HG03175 (cell line): ENCODE measurements around the gene SYCP3.
"Not testable (repeated sequence)": the region's sequence is repeated elsewhere in the genome, so short reads cannot be mapped to it uniquely, and the experiment has no call there.

ENCODE experiments used
- ATAC-seq: cut with Tn5 transposase; IDR thresholded peaks from one replicate; pipeline ENCODE4 v1.9.1; 2021; ENCODE audit warnings: mild to moderate bottlenecking, moderate library complexity; ENCODE audit not compliant: unreplicated experiment

SYCP3 gene

DNA sequence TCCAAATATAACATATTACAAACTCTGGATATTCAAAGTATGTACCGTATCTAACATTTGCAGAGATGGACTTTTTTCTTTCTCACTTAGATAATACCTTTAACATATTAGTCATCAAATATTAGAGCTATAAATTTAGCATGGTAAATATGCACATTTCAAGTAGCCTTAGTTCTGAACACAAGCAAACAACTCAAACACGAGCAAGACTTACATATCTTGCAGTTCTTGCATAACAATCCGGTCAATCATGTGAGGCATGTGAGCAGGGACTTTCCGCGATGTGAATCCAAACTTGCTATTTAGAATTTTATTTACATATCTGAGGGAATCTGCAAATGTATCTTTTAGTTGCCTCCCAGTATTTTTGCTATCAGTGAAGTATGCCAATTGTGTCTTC, 22.1 kb upstream of the SYCP3 start:
- ATAC-seq: no peak

DNA sequence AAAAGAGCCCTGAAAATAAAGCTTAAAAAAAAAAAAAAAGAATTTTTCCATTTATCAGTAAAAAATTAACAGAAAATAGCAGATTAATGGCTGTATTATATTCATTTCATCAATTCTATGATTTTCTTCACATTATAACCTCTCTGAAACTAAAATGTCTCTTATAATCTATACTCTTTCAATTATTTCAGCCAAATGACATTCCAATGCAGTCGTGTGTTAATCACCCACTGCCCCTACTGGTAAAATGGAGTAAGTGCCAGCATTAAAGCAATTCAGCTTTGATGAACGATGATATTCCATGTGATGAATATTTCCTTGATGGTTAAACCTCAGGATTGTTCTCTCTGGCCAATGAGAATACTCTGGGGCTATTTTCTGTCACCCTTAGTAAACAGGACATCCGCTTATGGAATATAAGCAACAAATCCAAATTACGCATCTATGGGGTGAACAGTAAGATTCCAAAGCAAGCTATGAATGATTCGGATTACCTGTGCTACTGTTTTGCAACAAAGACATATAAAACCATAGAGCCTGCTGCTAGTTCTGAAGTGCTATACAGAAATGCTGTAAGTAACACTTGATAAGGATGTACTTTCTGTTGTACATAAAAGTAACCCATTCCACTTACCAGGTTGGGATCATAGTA, 20.3 kb upstream of the SYCP3 start:
- ATAC-seq: peak; percentile 71

GRCh38 chr12:101750152-101750551, 10.9 kb upstream of the SYCP3 start:
- ATAC-seq: no peak

GRCh38 chr12:101749657-101750056, 10.4 kb upstream of the SYCP3 start:
- ATAC-seq: no peak

GRCh38 chr12:101748907-101749306, 9.6 kb upstream of the SYCP3 start:
- no peak for ATAC-seq

- no peak for ATAC-seq
These were observed 8.4 kb upstream of the SYCP3 start for GRCh38 chr12:101747697-101748096.

- ATAC-seq: no peak
These were observed 7.4 kb upstream of the SYCP3 start for GRCh38 chr12:101746661-101747060.

- ATAC-seq: no peak
These were observed 6.9 kb upstream of the SYCP3 start for GRCh38 chr12:101746196-101746595.

DNA sequence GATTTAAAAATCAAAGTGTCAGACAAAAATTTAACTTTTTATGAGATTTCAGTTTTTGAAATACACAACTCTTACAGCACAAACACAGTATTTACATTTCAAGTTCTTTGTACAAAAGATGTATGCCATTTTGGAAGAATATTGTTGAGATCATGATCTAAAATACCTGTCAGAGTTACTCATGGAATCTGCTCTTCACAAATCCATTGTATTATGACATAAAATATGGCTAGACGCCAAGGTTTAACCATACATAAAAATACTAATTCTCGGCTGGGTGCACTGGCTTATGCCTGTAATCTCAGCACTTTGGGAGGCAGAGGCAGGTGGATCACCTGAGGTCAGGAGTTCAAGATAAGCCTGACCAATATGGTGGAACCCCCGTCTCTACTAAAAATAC, 6.2 kb upstream of the SYCP3 start:
- ATAC-seq: no peak

- ATAC-seq: peak; percentile 97
These were observed 4.6 kb upstream of the SYCP3 start for GRCh38 chr12:101743724-101744472.

DNA sequence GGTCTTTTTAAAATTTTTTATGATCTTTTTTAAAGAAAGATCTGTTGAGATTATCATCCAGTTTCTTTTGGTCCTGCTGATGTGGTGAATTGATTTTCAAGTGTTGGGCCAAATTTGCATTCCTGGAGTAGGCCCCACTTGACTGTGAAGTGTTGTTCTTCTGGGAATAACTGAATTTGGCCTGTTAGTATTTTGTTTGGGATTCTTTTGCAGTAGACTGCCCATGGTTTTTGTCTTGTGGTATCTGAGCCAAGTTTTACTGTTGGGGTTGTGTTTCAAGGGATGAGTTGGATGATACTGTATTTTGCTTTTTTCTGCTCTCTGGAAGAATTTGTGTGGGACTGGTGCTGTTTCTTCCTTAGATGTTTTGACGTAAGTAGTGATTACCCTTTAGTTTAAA, 4.0 kb upstream of the SYCP3 start:
- peak; percentile 1 for ATAC-seq

- ATAC-seq: no peak
These were observed 1.7 kb upstream of the SYCP3 start for GRCh38 chr12:101740980-101741379.

DNA sequence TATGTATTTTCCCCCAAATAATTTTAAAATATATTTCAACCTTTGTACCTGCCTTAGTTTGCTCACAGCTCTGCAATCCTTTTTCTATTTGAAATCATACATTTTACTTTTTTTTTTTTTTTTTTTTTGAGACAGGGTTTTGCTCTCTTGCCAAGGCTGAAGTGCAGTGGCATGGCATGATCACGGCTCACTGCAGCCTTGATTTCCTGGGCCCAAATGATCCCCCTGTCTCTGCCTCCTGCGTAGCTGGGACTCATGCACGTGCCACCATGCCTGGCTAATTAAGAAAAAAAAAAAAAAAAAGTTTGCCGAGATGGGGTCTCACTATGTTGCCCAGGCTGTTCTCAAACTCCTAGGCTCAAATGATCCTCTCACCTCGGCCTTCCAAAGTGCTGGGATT, 1.3 kb upstream of the SYCP3 start:
- ATAC-seq: no peak

- no peak for ATAC-seq
These were observed 1.8 kb downstream of the SYCP3 start for GRCh38 chr12:101737476-101737875.

DNA sequence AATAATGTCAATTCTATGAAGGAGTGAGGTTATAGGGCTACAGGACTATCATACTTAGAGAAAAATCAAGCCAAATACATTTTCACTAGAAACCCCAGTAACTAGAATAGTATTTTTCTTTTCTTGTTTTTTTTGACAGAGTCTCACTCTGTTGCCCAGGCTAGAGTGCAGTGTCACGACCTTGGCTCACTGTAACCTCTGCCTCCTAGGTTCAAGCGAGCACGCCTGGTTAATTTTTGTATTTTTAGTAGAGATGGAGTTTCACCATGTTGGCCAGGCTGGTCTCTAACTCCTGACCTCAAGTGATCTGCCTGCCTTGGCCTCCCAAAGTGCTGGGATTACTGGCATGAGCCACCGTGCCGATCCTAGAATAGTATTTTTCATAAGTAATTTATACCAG, 4.8 kb downstream of the SYCP3 start:
- not testable (repeated sequence) for ATAC-seq

DNA sequence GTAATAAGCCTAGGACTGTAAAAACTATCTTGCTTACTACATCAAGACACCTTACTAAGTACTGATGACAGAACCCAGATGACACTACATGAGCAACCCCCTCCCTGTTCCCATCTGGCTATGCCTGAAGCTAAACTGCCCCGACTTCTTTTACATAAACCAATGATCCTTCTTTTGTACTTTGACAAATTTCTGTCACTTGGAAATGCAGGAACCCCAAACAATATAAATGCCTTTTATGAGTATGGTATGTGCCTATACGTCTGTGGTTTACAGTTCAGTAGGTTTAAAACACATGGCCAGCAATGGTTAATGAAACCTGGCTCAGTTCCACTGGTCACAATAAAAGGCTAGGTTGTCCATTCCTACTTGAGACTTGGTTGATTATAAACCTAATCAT, 6.1 kb downstream of the SYCP3 start:
- no peak for ATAC-seq

- ATAC-seq: no peak
These were observed 6.9 kb downstream of the SYCP3 start for GRCh38 chr12:101732318-101732717.

- ATAC-seq: no peak
These were observed 9.4 kb downstream of the SYCP3 start for GRCh38 chr12:101729842-101730241.

DNA sequence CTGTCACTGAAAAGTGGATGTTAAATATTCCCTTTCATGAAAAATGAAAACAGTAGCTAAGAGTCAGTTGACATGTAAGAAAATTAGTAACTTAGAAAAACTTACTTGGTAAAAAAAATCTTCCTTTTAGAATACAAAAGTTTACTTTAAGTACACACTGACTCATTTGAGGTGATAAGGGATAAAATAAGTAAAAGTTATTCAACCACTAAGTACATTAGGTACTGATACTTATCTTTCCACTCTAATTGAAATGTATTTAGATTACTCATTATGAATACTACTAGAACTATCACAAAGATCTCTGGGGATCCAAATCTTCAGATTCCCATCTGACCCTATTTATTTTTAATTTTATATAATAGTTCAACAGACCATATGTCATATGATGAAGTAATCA, 12.2 kb downstream of the SYCP3 start:
- no peak for ATAC-seq

- ATAC-seq: no peak
These were observed 16.9 kb downstream of the SYCP3 start for GRCh38 chr12:101722392-101722791.

DNA sequence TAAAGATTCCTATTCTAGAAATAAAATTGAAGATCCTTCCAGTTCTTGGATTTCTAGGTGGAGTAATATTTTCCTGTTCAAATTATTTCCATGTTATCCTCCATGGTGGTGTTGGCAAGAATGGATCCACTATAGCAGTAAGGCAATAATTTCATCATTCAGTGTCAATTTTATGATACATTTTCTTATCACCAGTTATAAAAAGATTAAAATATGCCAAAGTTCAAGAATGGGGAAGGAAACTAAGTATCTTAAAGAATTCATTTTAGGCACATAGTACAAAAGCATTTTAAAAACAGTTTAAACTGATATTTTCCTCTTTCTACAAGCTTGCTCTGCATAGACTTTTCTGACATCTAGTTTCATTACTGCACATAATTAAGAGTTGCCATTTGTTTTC, 19.1 kb downstream of the SYCP3 start:
- no peak for ATAC-seq

- no peak for ATAC-seq
These were observed 19.7 kb downstream of the SYCP3 start for GRCh38 chr12:101719566-101719965.
